HepG2 (cell line): ENCODE results near the gene ANKS3. TPM values are rescaled to one million over a fixed set of nuclear protein-coding genes. Genes with fewer than 3 reads are reported as not detected.

ENCODE experiments used
- ATF7 ChIP-seq, 2 experiments: fragments of 450-650 bp in 1 of 2; sonication (generic) in 1 of 2; formaldehyde crosslinking in 1 of 2; IDR thresholded peaks; 2 replicates each; pipeline versions ENCODE4 v1.4.0 to v1.6.1; 2016 to 2020; ENCODE audit warnings: antibody characterized with exemption in 1 of 2, mild to moderate bottlenecking in 1 of 2, missing genetic modification reagents in 1 of 2
- CENPT ChIP-seq: sonication (generic); formaldehyde crosslinking; IDR thresholded peaks from 2 replicates; pipeline ENCODE4 v1.8.0; 2022; ENCODE audit warnings: low read depth, mild to moderate bottlenecking, moderate library complexity, missing genetic modification reagents
- CREM ChIP-seq, 2 experiments: sonication (generic) in 1 of 2; formaldehyde crosslinking in 1 of 2; IDR thresholded peaks; 2 replicates each; pipeline versions ENCODE4 v1.4.0 to v1.6.1; 2016 to 2020; ENCODE audit warnings: antibody characterized with exemption in 1 of 2, mild to moderate bottlenecking in 1 of 2, missing genetic modification reagents in 1 of 2
- HHEX ChIP-seq: IDR thresholded peaks from 2 replicates; pipeline ENCODE4 v1.6.1; 2016; ENCODE audit warnings: control low read depth
- RAD21 ChIP-seq: fragments of 450-650 bp; formaldehyde crosslinking; IDR thresholded peaks from 2 replicates; pipeline ENCODE4 v1.5.0; 2020; ENCODE audit warnings: mild to moderate bottlenecking
- STAT5B ChIP-seq: sonication (generic); formaldehyde crosslinking; IDR thresholded peaks from 2 replicates; pipeline ENCODE4 v1.4.0; 2020; ENCODE audit warnings: missing genetic modification reagents
- YY1 ChIP-seq: IDR thresholded peaks from 2 replicates; pipeline ENCODE4 v1.6.1; 2011; ENCODE audit warnings: low read length, low read depth, moderate library complexity, mild to moderate bottlenecking; ENCODE audit not compliant: insufficient read depth, insufficient replicate concordance
- ZNF350 ChIP-seq: sonication (generic); formaldehyde crosslinking; IDR thresholded peaks from 2 replicates; pipeline ENCODE4 v1.4.0; 2020; ENCODE audit warnings: mild to moderate bottlenecking, low read depth, missing genetic modification reagents, borderline replicate concordance
- ZNF761 ChIP-seq: sonication (generic); formaldehyde crosslinking; conservative IDR thresholded peaks from 2 replicates; pipeline ENCODE4 v1.4.0; 2020; ENCODE audit warnings: mild to moderate bottlenecking, missing genetic modification reagents
- ZNF773 ChIP-seq: sonication (generic); formaldehyde crosslinking; IDR thresholded peaks from 2 replicates; pipeline ENCODE4 v1.4.0; 2020; ENCODE audit warnings: missing genetic modification reagents, borderline replicate concordance
- polyA plus RNA-seq, 8 experiments: library from polyadenylated mRNA; depleted of rRNA in 3 of 8; stranded (reverse) in 7 of 8; unstranded in 1 of 8; fragments of >200 nt; fragmentation: Illumina TruSeq in 4 of 8; extraction: Trizol in 4 of 8; gene quantifications; 2 replicates each; pipeline versions ENCODE4 v1.2.1 to v1.2.3, GENCODE V29; 2011 to 2016; ENCODE audit warnings: low read depth in 4 of 8, missing spikeins in 1 of 8, mixed read lengths in 1 of 8; ENCODE audit not compliant: insufficient read depth in 1 of 8
- total RNA-seq, 5 experiments: library from RNA; depleted of rRNA; stranded (reverse); fragments of >200 nt; fragmentation: Illumina TruSeq; extraction: Trizol; gene quantifications; 2 replicates each; pipeline ENCODE4 v1.2.3, GENCODE V29; 2016; ENCODE audit warnings: low read depth in 1 of 5
- TF ChIP-seq, protein P1 (sequence below): sonication (generic); formaldehyde crosslinking; IDR thresholded peaks from 2 replicates; pipeline ENCODE4 v1.5.0; 2020; ENCODE audit warnings: mild to moderate bottlenecking, missing genetic modification reagents, borderline replicate concordance
- TF ChIP-seq, protein P2 (sequence below): sonication (generic); formaldehyde crosslinking; IDR thresholded peaks from 2 replicates; pipeline ENCODE4 v1.4.0; 2020; ENCODE audit warnings: missing genetic modification reagents, borderline replicate concordance
- TF ChIP-seq, protein P3 (sequence below): sonication (generic); formaldehyde crosslinking; IDR thresholded peaks from 2 replicates; pipeline ENCODE4 v1.8.0; 2022; ENCODE audit warnings: mild to moderate bottlenecking, missing genetic modification reagents
- TF ChIP-seq, protein P4 (sequence below): IDR thresholded peaks from 2 replicates; pipeline ENCODE4 v1.6.1; 2012; ENCODE audit warnings: inconsistent platforms
- TF ChIP-seq, protein P5 (sequence below): sonication (generic); formaldehyde crosslinking; IDR thresholded peaks from 2 replicates; pipeline ENCODE4 v1.5.0; 2020; ENCODE audit warnings: missing genetic modification reagents

Gene ANKS3
- total and polyA plus RNA-seq, 2 of the 13 experiments (the other 11 are each of a cell fraction or from before 2014, with no cell fraction given): 11.4 to 15.9 TPM

DNA sequence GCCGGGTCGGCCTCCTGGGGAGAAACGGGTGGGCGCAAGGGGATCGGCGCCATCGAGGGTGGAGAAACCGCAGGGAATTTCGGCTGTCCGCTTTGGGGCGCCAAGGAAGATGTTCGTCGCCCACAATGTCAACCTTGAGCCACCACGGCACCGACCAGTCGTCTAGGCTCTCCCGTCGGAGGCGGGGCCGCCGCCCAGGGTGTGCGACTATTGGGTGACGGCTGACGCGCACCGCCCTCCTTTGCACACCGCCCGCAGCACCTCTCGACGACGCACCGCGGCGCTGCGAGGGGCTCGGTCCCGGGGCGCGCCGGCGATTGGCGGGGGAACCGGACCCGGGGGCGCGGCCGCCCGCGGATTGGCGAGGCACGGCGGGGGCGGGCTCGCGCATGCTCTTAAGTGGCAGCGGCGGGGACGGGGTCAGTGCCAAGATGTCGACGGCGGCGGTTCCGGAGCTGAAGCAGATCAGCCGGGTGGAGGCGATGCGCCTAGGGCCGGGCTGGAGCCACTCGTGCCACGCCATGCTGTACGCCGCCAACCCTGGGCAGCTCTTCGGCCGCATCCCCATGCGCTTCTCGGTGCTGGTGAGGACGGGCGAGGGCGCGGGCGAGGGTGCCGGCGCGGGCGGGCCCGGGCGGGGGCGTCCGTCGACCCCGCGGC is 40.6 kb downstream of the ANKS3 start, which contains the start of gene NUDT16L1 (continued):
- TF ChIP-seq, protein P1, sequence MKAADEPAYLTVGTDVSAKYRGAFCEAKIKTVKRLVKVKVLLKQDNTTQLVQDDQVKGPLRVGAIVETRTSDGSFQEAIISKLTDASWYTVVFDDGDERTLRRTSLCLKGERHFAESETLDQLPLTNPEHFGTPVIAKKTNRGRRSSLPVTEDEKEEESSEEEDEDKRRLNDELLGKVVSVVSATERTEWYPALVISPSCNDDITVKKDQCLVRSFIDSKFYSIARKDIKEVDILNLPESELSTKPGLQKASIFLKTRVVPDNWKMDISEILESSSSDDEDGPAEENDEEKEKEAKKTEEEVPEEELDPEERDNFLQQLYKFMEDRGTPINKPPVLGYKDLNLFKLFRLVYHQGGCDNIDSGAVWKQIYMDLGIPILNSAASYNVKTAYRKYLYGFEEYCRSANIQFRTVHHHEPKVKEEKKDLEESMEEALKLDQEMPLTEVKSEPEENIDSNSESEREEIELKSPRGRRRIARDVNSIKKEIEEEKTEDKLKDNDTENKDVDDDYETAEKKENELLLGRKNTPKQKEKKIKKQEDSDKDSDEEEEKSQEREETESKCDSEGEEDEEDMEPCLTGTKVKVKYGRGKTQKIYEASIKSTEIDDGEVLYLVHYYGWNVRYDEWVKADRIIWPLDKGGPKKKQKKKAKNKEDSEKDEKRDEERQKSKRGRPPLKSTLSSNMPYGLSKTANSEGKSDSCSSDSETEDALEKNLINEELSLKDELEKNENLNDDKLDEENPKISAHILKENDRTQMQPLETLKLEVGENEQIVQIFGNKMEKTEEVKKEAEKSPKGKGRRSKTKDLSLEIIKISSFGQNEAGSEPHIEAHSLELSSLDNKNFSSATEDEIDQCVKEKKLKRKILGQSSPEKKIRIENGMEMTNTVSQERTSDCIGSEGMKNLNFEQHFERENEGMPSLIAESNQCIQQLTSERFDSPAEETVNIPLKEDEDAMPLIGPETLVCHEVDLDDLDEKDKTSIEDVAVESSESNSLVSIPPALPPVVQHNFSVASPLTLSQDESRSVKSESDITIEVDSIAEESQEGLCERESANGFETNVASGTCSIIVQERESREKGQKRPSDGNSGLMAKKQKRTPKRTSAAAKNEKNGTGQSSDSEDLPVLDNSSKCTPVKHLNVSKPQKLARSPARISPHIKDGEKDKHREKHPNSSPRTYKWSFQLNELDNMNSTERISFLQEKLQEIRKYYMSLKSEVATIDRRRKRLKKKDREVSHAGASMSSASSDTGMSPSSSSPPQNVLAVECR (CRISPR knock-in tag): peak; percentile 71; the same call in 1 of the 2 replicates
- TF ChIP-seq ZNF761 (CRISPR knock-in tag) (no peak; the same call in 1 of the 2 replicates), STAT5B (no peak), YY1 (peak; percentile 88), CENPT (CRISPR knock-in tag) (peak; percentile 62; the same call in 1 of the 2 replicates), ZNF350 (CRISPR knock-in tag) (0 out of 2 replicates have a peak, but pooled peaks have one; percentile 17), HHEX (no peak), ZNF773 (CRISPR knock-in tag) (peak; percentile 54; the same call in 1 of the 2 replicates), RAD21 (CRISPR knock-in tag) (no peak; the same call in 1 of the 2 replicates), CREM (IDR thresholded peaks at IDR 0.05) (no peak), CREM (CRISPR knock-in tag; IDR thresholded peaks at IDR 0.05) (no peak), ATF7 (IDR thresholded peaks at IDR 0.05) (no peak), ATF7 (CRISPR knock-in tag; IDR thresholded peaks at IDR 0.05) (peak; percentile 21; the same call in 1 of the 2 replicates)
- TF ChIP-seq, protein P2, sequence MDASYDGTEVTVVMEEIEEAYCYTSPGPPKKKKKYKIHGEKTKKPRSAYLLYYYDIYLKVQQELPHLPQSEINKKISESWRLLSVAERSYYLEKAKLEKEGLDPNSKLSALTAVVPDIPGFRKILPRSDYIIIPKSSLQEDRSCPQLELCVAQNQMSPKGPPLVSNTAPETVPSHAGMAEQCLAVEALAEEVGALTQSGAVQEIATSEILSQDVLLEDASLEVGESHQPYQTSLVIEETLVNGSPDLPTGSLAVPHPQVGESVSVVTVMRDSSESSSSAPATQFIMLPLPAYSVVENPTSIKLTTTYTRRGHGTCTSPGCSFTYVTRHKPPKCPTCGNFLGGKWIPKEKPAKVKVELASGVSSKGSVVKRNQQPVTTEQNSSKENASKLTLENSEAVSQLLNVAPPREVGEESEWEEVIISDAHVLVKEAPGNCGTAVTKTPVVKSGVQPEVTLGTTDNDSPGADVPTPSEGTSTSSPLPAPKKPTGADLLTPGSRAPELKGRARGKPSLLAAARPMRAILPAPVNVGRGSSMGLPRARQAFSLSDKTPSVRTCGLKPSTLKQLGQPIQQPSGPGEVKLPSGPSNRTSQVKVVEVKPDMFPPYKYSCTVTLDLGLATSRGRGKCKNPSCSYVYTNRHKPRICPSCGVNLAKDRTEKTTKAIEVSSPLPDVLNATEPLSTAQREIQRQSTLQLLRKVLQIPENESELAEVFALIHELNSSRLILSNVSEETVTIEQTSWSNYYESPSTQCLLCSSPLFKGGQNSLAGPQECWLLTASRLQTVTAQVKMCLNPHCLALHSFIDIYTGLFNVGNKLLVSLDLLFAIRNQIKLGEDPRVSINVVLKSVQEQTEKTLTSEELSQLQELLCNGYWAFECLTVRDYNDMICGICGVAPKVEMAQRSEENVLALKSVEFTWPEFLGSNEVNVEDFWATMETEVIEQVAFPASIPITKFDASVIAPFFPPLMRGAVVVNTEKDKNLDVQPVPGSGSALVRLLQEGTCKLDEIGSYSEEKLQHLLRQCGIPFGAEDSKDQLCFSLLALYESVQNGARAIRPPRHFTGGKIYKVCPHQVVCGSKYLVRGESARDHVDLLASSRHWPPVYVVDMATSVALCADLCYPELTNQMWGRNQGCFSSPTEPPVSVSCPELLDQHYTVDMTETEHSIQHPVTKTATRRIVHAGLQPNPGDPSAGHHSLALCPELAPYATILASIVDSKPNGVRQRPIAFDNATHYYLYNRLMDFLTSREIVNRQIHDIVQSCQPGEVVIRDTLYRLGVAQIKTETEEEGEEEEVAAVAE (CRISPR knock-in tag): 0 out of 2 replicates have a peak, but pooled peaks have one; percentile 16
- TF ChIP-seq, protein P3, sequence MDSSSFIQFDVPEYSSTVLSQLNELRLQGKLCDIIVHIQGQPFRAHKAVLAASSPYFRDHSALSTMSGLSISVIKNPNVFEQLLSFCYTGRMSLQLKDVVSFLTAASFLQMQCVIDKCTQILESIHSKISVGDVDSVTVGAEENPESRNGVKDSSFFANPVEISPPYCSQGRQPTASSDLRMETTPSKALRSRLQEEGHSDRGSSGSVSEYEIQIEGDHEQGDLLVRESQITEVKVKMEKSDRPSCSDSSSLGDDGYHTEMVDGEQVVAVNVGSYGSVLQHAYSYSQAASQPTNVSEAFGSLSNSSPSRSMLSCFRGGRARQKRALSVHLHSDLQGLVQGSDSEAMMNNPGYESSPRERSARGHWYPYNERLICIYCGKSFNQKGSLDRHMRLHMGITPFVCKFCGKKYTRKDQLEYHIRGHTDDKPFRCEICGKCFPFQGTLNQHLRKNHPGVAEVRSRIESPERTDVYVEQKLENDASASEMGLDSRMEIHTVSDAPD (CRISPR knock-in tag): no peak
- TF ChIP-seq, protein P4, sequence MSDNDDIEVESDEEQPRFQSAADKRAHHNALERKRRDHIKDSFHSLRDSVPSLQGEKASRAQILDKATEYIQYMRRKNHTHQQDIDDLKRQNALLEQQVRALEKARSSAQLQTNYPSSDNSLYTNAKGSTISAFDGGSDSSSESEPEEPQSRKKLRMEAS: peak; percentile 47; the same call in 1 of the 2 replicates
- TF ChIP-seq, protein P5, sequence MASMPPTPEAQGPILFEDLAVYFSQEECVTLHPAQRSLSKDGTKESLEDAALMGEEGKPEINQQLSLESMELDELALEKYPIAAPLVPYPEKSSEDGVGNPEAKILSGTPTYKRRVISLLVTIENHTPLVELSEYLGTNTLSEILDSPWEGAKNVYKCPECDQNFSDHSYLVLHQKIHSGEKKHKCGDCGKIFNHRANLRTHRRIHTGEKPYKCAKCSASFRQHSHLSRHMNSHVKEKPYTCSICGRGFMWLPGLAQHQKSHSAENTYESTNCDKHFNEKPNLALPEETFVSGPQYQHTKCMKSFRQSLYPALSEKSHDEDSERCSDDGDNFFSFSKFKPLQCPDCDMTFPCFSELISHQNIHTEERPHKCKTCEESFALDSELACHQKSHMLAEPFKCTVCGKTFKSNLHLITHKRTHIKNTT (CRISPR knock-in tag): no peak
